Measurements from ENCODE around the gene BRD1.

The BRD1 gene

DNA sequence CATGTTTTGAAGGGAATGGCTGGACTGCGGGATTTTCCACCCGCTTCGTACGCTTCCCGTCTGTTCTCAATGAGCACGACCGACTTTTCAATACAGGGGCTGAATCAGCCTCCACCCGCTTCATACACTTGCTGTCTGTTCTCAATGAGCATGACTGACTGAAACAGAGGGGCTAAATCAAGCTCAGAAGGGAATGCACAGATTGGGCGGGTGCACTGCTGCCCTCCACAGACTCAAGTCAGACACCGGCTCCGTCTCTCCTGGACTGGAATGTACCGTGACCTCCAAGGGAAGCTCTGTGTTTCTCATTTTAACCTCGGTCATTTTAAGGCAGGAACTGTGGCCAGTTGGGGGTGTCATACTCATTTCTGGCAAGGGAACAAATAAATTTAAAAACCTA, 48.5 kb downstream of the BRD1 start:
- no peak for TF ChIP-seq CTCF (IDR thresholded peaks at IDR 0.05; ENCODE audit: low read depth, low read length)
- H3K4me3 ChIP-seq (ENCODE audit: low read depth, low read length): no peak overlapping the region

DNA sequence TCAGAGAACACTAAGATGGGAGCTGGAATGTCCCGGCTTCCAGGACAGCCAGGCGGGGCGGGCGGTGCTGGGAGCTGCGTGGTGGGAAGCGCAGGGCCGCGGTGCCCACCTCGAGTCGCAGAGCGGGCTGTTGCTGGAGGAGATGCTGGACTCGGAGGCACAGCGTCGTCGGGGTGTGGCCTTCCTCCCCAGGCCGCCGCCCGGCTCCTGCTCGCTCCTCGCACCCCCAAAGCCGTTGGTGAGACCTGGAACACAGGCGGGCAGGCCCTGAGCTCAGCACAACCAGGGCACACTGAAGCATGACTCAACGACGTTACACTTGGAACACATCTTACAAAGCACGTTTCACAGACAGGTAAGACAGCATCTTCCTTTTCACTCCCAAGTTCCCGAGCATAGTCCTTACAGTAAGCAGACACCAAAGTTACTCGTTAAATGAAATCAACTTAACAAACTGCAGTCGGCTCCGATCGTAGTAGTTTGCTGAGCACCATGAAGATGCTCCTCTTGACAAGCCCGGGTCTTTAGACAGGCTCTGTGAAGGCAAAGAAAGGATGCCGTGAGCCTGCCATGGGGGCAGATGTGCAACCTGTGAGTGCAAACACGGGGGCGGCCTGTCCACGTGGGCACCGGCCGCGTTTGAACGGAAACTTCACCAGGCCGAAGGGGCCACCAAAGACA, 50.0 kb downstream of the BRD1 start:
- TF ChIP-seq CTCF (IDR thresholded peaks at IDR 0.05; ENCODE audit: low read depth, low read length): no peak
- no peak overlapping the region for H3K4me3 ChIP-seq (ENCODE audit: low read depth, low read length)

- no peak for TF ChIP-seq CTCF (IDR thresholded peaks at IDR 0.05; ENCODE audit: low read depth, low read length)
- H3K4me3 ChIP-seq (ENCODE audit: low read depth, low read length): no peak overlapping the region
Measured at GRCh38 chr22:49776891-49777290, 50.8 kb downstream of the BRD1 start.

DNA sequence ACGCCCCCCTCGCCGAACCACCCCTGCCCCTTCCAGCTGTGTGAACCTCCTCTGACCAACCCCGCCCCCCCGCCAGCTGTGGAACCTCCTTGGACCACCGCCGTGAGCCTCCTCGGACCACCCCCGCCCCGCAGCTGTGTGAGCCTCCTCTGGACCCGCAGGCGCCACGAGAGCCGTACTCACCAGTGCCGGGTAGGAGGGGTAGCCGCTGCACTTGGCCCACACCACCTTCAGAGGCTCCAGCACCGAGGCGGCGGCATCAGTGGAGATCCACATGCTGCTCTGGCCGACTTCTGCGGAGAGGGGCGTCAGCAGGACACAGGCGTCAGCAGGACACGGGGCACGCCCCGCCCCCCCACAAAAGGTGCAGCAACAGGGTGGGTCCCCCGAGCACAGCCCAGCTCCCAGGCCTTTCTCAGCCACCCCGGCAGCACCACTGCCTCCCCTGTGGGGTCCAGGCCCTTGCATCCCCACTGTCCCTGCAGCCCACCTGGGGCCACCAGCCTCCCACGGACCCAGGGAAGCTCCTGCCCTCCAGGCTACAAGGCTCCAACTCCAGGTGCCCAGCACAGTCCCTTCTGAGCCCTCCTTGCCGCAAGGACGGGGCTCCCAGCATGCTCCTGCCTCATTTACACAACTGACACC, 51.7 kb downstream of the BRD1 start:
- no peak for TF ChIP-seq CTCF (IDR thresholded peaks at IDR 0.05; ENCODE audit: low read depth, low read length)
- no peak overlapping the region for H3K4me3 ChIP-seq (ENCODE audit: low read depth, low read length)

DNA sequence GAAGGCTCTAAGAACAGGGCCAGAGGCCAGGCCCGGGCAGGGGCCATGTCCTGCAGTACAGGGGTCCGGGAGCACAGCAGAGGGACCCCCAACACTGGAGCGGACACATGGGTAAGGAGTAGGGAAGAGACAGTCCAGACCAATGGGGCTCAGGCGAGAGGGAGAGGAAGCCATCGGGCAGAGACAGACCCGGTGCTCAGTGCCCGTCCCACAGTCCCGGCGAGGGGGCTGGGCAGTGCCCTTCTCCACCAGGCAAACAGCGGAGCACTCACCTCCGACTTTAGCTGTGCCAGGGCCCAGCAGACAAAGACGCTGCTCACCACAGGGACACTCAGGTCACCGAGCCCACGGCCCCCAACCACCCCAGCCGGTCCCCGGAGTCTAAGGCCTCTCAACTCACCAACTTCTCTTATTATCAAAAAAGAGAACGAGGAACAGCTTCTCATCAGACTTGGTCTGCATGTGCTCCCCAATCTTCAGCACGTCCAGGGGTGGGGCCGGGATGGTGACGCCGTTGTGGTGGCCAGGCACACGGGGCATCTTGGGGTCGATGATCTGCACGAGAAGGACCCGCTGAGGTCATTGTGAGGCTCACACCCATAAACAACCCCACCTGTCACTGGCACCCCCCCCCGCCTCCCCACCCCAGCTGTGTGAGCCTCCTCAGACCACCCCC, 52.3 kb downstream of the BRD1 start:
- TF ChIP-seq CTCF (IDR thresholded peaks at IDR 0.05; ENCODE audit: low read depth, low read length): no peak
- H3K4me3 ChIP-seq (ENCODE audit: low read depth, low read length): no peak overlapping the region

DNA sequence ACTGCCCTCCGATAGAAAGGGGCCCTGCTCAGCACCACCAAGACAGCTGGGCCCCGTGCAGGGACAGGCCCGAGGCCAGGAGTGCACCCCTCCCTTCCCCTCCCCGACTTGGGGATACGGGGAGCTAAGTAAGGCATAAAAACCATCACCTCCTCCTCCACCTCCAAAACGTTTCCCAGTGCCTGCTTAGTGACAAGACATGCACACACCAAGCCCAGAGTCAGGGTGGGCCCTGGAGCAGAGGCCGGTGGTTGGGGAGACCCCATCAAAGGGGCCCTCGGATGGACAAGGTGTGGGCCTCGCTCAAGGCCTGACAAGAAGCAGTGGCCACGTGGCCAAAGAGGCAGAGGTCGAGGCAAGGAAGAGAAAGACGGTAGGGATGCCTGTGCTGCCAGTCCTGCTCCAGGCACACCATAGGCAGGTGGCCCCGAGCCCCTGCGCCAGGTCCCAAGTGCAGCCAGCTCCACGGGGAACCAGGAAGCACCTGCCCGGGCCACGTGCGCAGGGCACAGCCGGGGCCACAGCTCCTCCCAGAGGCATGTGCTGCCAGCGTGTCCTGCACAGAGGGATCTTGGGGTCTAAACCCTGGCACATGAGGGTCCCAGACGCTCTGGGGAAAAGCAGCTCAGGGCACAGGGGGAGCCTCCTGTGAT, 53.0 kb downstream of the BRD1 start:
- no peak overlapping the region for H3K4me3 ChIP-seq (ENCODE audit: low read depth, low read length)
- no peak for TF ChIP-seq CTCF (IDR thresholded peaks at IDR 0.05; ENCODE audit: low read depth, low read length)
